WERI-Rb-1 (cell line): ENCODE data around the gene INTS2.

Experiments used
- DNase-seq: peaks from one replicate; pipeline ENCODE4 v3.0.0-alpha.2; 2020
- H3K27ac ChIP-seq: fragments of 250-450 bp; sonication (Bioruptor Pico); 2 replicates; pipeline ENCODE4 v1.5.1; 2020; ENCODE audit warnings: mild to moderate bottlenecking, moderate library complexity
- H3K27me3 ChIP-seq: fragments of 250-450 bp; sonication (Bioruptor Pico); 2 replicates; pipeline ENCODE4 v1.5.1; 2021; ENCODE audit warnings: mild to moderate bottlenecking, low read depth, moderate library complexity; ENCODE audit not compliant: insufficient read depth, severe bottlenecking
- H3K36me3 ChIP-seq: fragments of 250-450 bp; sonication (Bioruptor Pico); 2 replicates; pipeline ENCODE4 v1.5.1; 2020; ENCODE audit warnings: mild to moderate bottlenecking, moderate library complexity
- H3K4me3 ChIP-seq: 2 replicates; pipeline ENCODE4 v1.5.1; 2011; ENCODE audit warnings: low read depth, mild to moderate bottlenecking, control low read depth, low read length
- H3K9me3 ChIP-seq: fragments of 250-450 bp; sonication (Bioruptor Pico); 2 replicates; pipeline ENCODE4 v1.5.1; 2021; ENCODE audit warnings: mild to moderate bottlenecking, moderate library complexity; ENCODE audit not compliant: severe bottlenecking
- TF ChIP-seq, protein P1 (sequence below): IDR thresholded peaks from 2 replicates; pipeline ENCODE4 v1.5.1; 2011; ENCODE audit warnings: low read depth, mild to moderate bottlenecking, control low read depth, inconsistent platforms, low read length

The INTS2 gene

DNA sequence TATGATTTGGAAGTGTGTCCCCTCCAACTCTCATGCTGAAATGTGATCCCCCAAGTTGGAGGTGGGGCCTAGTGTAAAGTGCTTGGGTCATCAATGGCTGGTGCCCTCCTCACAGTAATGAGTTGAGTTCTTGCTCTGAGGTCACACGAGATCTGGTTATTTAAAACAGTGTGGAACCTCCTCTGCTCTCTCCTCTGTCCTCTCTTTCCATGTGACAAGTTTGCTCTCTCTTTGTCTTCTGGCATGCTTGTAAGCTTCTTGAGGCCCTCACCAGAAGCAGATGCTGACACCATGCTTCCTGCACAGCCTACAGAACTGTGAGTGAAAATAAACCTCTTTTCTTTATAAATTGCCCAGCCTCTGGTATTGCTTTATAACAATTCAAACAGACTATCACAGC is 84.3 kb downstream of the INTS2 start:
- no peaks in the 10 kb centered on the region for H3K9me3 ChIP-seq
- no peaks in the 10 kb centered on the region for H3K27me3 ChIP-seq
- no peak for DNase-seq
- TF ChIP-seq, protein P1, sequence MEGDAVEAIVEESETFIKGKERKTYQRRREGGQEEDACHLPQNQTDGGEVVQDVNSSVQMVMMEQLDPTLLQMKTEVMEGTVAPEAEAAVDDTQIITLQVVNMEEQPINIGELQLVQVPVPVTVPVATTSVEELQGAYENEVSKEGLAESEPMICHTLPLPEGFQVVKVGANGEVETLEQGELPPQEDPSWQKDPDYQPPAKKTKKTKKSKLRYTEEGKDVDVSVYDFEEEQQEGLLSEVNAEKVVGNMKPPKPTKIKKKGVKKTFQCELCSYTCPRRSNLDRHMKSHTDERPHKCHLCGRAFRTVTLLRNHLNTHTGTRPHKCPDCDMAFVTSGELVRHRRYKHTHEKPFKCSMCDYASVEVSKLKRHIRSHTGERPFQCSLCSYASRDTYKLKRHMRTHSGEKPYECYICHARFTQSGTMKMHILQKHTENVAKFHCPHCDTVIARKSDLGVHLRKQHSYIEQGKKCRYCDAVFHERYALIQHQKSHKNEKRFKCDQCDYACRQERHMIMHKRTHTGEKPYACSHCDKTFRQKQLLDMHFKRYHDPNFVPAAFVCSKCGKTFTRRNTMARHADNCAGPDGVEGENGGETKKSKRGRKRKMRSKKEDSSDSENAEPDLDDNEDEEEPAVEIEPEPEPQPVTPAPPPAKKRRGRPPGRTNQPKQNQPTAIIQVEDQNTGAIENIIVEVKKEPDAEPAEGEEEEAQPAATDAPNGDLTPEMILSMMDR = no peak
- H3K27ac ChIP-seq = no peak overlapping the region
- no peak overlapping the region for H3K4me3 ChIP-seq
- H3K36me3 ChIP-seq = peaks cover 77% of the 10 kb centered on the region

DNA sequence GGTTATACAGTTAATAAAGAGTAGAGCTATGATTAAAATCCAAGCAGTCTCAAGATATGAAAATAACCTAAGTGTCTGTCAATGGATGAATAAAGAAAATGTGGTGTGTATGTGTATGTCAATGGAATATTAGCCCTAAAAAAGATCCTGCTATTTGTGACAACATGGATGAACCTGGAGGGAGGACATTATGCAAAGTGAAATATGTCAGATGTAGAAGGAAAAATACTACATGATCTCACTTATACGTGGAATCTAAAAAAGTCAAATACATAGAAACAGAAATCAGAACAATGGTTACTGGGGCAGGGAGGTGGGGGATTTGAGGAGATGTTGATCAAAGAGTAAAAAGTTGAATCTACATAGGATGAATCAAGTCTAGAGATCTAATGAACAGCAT is 84.9 kb downstream of the INTS2 start:
- H3K36me3 ChIP-seq = peaks cover 74% of the 10 kb centered on the region

DNA sequence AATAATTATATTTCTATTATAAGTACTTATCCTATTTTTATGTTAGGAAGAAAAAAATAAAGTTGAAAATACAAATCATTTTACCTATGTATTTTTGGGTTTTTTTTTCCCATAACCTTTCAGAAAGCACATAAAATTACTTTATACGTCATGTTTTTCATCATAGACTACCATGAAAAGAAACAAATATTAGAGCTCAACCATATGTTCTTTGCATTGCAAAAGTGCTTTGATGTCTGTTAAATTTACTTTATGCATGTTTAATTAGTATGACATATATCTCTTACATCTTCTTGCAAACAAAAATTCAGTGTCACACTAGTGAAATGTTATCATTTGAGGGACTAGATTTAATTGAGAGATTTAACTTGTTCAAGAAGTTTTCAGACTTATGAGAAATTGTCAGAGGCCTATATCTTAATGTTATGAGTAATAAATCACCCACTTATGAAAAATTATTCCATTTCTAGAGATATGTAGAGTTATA is 88.4 kb downstream of the INTS2 start:
- no peaks in the 10 kb centered on the region for H3K27me3 ChIP-seq
- no peak overlapping the region for H3K4me3 ChIP-seq
- peaks cover 57% of the 10 kb centered on the region for H3K36me3 ChIP-seq
- no peak overlapping the region for H3K27ac ChIP-seq
- TF ChIP-seq, protein P1 = no peak
- no peaks in the 10 kb centered on the region for H3K9me3 ChIP-seq
- no peak for DNase-seq

More for the DNA sequence above, 84.9 kb downstream of the INTS2 start:
- Histone ChIP-seq H3K27me3 (no peaks in the 10 kb centered on the region), H3K4me3 (no peak overlapping the region), H3K9me3 (no peaks in the 10 kb centered on the region), H3K27ac (no peak overlapping the region)
- TF ChIP-seq, protein P1 = no peak
- DNase-seq = no peak

DNA sequence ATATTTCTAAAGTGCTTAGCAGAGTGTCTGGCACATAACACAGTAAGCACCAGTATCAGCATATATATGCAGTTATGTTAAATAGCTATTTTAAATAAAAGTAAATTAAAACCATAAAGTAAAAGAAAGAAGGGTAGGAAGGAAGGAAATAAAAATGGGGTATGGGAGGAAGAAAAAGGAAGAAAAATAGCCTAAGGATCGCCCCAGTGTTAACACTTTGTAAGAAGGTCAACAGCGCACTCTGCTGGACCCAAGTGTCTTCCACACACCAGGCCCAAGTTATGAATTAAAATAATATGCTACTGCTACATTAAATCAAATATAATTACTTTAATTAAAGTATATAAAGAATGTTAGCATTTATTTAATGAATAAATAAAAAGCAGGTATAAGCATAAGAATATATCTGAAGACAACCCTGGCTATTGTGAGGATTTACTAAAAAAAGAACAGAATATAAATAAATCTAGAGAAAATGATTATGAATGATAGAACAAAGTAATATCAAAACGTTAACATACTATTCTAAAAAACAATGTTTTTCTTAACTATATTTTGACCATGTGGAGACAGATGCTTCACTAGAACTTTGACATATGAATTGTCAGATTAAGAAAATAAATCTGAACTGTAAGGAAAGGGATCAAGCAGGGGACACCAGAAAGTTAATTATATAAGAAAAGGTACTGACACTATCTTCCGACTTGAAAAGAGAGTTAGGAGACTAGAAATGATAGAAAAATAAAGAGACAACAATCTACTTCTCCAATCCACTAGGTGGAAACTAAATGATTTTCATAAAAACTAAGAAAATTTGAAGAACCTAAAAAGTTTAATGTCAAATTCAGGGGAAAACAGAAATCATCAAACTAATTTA is 90.4 kb downstream of the INTS2 start:
- peak; percentile 58 for DNase-seq
- H3K9me3 ChIP-seq = no peaks in the 10 kb centered on the region
- H3K4me3 ChIP-seq = no peak overlapping the region
- TF ChIP-seq, protein P1 = peak; percentile 67
- H3K27me3 ChIP-seq = no peaks in the 10 kb centered on the region
- peaks cover 43% of the 10 kb centered on the region for H3K36me3 ChIP-seq
- H3K27ac ChIP-seq = peak overlapping the region; percentile 9

DNA sequence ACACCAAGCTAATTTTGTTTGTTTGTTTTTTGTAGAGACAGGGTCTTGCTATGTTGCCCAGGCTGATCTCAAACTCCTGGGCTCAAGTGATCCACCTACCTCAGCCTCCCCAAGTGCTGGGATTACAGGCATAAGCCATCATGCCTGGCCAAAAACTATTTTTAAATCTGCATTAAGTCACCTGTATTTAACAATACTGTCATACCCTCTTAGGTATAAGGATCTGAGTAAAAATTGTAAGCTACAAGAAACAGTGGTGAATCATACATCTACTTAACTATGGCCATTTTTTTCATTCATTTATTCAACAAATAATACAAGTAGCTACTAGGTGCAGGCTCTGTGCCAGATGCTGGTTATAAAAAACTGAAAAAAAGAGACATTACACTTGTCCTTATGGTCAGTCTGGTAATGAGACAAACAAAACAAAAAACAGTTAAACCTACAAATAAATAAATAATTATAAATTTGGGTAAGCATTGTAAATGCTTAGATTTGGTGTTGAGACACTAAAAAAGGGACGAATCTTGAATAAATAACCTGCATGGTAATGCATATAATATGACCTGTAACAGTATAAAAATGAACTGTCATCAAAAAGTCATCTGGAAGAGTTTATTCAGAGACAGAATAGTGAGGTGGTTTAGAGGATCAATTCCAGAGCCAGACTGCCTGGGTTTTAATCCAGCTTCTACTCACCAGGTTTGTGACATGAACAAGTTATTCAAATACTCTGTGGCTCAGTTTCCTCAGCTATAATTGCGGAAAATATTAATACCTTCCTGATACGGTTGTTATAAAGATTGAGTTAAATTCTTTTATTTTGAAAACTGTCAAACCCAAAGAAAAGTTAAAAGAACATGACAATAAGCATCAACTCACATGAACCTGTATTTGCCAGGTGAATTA is 91.3 kb downstream of the INTS2 start:
- DNase-seq = no peak
- H3K9me3 ChIP-seq = no peaks in the 10 kb centered on the region
- no peak overlapping the region for H3K4me3 ChIP-seq
- H3K36me3 ChIP-seq = peaks cover 35% of the 10 kb centered on the region
- TF ChIP-seq, protein P1 = no peak
- 0 out of 2 replicates have a peak overlapping the region, but pooled peaks have one; percentile 9 for H3K27ac ChIP-seq
- H3K27me3 ChIP-seq = no peaks in the 10 kb centered on the region
